ENCODE measurements around the gene NFATC2.
"Not testable (repeated sequence)": the region's sequence is repeated elsewhere in the genome, so short reads cannot be mapped to it uniquely, and the experiment has no call there.

Gene NFATC2

DNA sequence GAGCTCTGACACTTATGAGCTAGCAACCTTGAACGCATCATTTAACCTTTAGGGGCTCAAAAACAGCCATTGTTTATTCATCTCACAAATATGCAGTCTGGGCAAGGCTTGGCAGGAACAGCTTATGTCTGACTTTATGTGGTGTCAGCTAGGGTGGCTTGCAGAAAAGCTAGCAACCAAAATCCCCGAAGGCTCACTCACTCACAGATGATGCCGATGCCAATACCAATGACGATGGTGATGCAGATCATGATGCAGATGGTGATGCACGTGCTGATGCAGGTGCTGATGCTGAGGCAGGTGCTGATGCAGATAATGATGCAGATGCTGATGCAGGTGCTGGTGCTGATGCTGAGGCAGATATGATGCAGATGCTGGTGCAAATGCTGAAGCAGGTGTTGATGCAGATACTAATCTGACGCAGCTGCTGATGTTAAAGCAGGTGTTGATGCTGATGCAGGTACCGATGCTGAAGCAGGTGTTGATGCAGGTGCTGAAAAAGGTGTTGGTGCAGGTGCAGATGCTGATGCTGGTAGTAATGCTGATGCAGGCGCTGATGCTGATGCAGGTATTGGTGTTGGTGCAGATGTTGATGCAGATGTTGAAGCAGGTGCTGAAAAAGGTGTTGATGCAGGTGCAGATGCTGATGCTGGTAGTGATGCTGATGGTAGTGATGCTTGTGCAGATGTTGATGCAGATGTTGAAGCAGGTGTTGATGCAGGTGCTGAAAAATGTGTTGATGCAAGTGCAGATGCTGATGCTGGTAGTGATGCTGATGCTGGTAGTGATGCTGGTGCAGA is 195.6 kb downstream of the NFATC2 start:
- H3K27ac ChIP-seq = no peak overlapping the region
- TF ChIP-seq, protein P1, sequence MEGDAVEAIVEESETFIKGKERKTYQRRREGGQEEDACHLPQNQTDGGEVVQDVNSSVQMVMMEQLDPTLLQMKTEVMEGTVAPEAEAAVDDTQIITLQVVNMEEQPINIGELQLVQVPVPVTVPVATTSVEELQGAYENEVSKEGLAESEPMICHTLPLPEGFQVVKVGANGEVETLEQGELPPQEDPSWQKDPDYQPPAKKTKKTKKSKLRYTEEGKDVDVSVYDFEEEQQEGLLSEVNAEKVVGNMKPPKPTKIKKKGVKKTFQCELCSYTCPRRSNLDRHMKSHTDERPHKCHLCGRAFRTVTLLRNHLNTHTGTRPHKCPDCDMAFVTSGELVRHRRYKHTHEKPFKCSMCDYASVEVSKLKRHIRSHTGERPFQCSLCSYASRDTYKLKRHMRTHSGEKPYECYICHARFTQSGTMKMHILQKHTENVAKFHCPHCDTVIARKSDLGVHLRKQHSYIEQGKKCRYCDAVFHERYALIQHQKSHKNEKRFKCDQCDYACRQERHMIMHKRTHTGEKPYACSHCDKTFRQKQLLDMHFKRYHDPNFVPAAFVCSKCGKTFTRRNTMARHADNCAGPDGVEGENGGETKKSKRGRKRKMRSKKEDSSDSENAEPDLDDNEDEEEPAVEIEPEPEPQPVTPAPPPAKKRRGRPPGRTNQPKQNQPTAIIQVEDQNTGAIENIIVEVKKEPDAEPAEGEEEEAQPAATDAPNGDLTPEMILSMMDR (conservative IDR thresholded peaks at IDR 0.05) = no peak

DNA sequence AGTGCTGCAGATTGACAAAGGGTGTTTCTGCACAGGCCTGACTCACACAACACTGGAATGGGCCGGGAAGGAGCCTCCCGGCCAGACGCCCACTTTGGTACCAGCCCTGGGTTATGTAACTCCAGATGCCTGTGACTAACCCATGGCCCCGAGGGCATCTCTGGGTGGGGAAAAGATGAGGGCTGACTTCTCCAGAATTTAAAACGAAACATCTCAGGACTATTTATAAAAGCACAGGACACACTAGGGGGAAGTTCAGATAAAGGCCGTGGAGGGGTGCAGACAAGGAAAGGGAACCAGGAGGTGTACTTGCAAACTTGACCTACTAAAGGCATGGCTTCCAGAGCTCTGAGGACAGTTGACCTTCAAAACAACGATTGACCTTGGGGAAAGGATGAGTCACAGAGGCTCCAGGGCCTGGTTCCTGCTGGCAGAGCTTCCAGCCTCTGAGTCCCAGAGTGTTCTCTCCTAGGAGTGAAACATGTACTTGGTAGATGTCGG is 196.9 kb downstream of the NFATC2 start:
- TF ChIP-seq, protein P1 (conservative IDR thresholded peaks at IDR 0.05) = no peak
- no peak overlapping the region for H3K27ac ChIP-seq

DNA sequence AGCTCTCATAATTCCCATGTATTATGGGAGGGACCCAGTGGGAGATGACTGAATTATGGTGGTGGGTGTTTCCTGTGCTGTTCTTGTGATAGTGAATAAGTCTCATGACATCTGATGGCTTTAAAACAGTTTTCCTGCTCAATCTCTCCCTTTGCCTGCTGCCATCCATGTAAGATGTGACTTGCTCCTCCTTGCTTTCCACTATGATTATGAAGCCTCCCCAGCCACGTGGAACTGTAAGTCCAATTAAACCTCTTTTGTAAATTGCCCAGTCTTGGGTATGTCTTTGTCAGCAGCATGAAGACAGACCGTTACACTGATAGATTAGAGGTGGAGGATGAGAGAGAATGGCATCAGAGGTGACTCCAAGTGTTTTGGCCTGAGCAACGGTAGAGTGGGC is 198.7 kb downstream of the NFATC2 start:
- not testable (repeated sequence) for H3K27ac ChIP-seq

DNA sequence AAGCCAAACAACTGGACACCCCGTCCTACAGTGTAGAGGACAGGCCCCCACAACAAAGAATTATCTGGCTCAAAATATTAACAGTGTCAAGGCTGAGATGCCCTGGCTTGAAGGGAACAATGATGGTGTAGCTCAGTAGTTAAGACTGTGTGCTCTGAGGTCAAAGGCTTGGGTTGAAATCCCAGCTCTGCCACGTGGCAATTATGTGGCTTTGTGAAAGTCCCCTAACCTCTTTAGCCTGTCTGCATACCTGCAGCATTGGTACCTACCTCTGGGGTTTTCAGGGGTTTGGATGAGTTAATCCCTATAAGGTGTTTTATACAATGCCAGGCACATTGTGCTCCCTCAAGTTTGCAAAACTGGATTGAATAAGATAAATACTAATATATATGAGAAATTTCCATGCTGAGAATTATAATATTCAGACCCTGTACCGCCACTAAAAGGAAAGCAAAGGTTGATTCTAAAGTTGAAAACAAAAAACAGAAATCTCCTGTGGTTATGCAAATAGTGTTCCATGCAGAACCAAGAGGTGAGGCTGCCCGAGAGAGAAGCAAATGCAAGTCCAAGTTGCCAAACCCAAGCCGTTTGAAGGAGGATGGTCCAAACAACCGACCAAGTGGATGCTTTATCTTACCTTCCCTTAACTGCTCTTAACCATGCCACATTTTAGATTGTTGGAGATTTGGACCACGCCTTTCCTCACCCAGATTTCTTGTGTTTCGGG is 199.8 kb downstream of the NFATC2 start:
- no peak overlapping the region for H3K27ac ChIP-seq
- TF ChIP-seq, protein P1 (conservative IDR thresholded peaks at IDR 0.05) = no peak

DNA sequence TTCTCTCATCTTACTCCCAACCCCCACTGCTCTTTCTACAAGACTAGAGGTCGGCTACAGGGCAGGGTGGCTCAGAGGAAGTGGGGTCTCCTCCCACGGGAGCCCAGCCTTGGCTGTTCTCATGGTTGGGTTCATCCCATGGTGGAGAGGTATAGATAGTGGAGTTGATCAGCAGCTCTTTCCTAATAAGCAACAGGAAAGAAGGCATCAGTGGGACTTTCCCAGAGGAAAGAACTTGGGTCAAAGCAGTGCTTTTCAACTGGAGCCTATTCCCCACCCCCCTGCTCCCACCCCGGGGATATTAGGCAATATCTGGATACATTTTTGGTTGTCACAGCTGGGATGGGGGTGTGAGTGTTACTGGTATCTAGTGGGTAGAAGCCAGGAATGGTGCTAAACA is 200.9 kb downstream of the NFATC2 start:
- TF ChIP-seq, protein P1 (conservative IDR thresholded peaks at IDR 0.05) = no peak

DNA sequence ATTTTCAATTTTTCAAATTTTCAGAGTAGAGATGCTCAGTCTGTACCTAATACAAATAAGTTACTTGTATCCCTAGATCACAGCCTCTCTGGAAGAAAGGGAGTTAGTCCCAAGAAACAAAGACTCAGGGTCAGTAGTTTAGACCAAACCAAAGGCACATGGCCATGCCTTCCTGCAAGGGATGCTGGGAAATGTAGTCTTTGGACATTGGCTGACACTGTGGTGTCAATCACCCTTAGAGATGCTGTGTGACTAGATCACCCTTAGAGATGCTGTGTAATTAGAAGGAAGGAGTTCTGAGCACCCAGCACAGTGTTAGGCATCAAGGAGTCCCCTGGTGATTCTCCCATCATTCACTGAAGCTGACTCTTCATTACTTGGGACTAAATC is 202.1 kb downstream of the NFATC2 start:
- TF ChIP-seq, protein P1 (conservative IDR thresholded peaks at IDR 0.05) = no peak
- no peak overlapping the region for H3K27ac ChIP-seq

More for the DNA sequence above, 200.9 kb downstream of the NFATC2 start:
- H3K27ac ChIP-seq = no peak overlapping the region

DNA sequence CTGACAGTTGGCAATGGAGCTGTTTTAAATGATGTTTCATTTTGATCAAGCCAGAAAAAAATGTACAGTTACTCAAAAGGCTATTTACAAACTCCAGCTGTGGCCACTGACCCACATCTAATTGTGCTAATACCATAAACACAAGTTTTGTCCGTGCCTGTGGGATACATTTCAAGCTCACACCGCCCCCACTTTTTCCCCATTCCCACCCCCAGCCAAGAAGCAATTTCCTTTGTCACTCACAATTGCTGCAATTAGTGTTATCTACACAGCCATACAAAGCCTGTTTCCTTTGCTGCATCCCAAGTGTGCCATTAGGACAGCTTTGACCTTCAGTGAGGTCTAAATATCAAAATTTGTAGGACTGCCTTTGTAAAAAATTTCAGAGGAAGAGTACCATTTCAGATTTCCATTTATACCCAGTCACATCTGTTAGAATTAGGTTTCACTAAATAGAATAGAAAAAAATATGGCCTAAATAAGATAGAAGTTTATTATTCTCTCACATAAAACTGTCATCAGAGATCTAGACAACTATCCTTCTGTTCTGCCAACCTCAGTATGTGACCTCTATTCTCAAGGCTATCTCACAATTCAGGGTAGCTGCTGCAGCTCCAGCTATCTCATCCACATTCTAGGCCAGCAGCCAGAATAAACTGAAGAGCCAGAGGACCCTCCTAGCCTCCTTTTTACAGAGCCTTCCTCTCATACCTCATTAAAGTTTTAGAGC is 202.6 kb downstream of the NFATC2 start:
- TF ChIP-seq, protein P1 (conservative IDR thresholded peaks at IDR 0.05) = no peak
- H3K27ac ChIP-seq = no peak overlapping the region

All from VCaP (cell line).